Chondrocyte (in vitro differentiated cells): ENCODE data around the gene BRAT1. TPM values are rescaled to one million over a fixed set of nuclear protein-coding genes. Genes with fewer than 3 reads are reported as not detected.

Experiments
- DNase-seq: peaks from one replicate; pipeline ENCODE4 v3.0.0; 2021; ENCODE audit warnings: mixed read lengths, low spot score
- H3K27ac Mint-ChIP-seq: one replicate; pipeline ENCODE4 v1.8.0; 2021; ENCODE audit warnings: mild to moderate bottlenecking, moderate library complexity, mixed read lengths; ENCODE audit not compliant: unreplicated experiment
- H3K27me3 Mint-ChIP-seq: 2 replicates; pipeline ENCODE4 v1.8.0; 2021; ENCODE audit warnings: low read depth, mixed read lengths
- H3K36me3 Mint-ChIP-seq: 2 replicates; pipeline ENCODE4 v1.8.0; 2021; ENCODE audit warnings: low read depth, mixed read lengths
- H3K4me1 Mint-ChIP-seq: 2 replicates; pipeline ENCODE4 v1.8.0; 2021; ENCODE audit warnings: low read depth, mild to moderate bottlenecking, mixed read lengths
- H3K4me3 Mint-ChIP-seq: one replicate; pipeline ENCODE4 v1.8.0; 2021; ENCODE audit warnings: mild to moderate bottlenecking, moderate library complexity, mixed read lengths; ENCODE audit not compliant: unreplicated experiment
- H3K9me3 Mint-ChIP-seq: 2 replicates; pipeline ENCODE4 v1.8.0; 2021; ENCODE audit warnings: low read depth, mixed read lengths
- CTCF ChIP-seq: fragments of 200-600 bp; sonication (generic); IDR thresholded peaks from 2 replicates; pipeline ENCODE4 v1.5.0; 2021; ENCODE audit warnings: antibody characterized with exemption, mild to moderate bottlenecking, moderate library complexity
- total RNA-seq: library from RNA; stranded (reverse); gene quantifications from 3 replicates; pipeline ENCODE4 v1.2.1, GENCODE V29; 2021

The BRAT1 gene
- total RNA-seq, 1 donor from 2014 or later = 19.6 TPM

GRCh38 chr7:2583798-2584580 lies 28.7 kb upstream of the BRAT1 start:
- Mint-ChIP-seq H3K27me3 (no peaks in the 10 kb centered on the region), H3K9me3 (no peaks in the 10 kb centered on the region), H3K4me1 (no peaks in the 10 kb centered on the region), H3K4me3 (no peak overlapping the region), H3K27ac (no peak overlapping the region), H3K36me3 (peaks cover 23% of the 10 kb centered on the region)
- no peak for TF ChIP-seq CTCF
- DNase-seq = no peak

DNA sequence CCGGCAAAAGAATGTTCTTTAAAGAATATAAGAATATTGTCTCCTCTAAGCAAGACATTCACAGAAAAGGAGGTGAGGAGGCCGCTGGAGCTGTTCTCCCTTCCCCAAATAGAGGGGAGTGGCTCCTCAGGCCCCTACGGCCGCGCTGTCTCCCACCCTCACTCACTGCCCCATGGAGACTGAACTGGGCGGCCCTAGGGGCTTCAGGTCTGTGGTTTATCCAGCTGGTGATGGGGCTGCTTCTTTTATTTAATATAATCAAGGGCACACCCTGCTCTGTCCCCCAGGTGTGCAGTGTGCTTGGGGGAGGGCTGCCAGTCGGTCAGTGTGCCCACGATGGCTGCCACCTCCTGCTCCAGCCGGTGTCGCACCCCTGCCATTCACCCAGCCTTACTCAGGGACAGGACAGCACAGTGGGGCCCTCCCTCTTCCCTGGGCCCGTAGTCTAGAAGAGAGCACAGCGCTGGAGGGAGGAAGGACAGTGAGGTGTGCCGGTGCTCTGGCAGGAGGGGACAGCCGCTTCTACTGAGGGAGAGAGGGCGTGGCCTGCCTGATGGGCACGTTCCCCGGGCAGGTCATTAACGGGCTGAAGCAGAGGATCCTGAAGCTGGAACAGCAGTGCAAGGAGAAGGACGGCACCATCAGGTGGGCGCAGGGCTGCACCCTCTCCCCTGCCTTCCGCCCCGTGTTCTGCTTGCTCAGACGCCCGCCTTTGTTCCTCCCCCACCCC lies 26.8 kb upstream of the BRAT1 start:
- Mint-ChIP-seq H3K4me3 (no peak overlapping the region), H3K4me1 (no peaks in the 10 kb centered on the region), H3K27me3 (no peaks in the 10 kb centered on the region), H3K9me3 (no peaks in the 10 kb centered on the region), H3K36me3 (peaks cover 24% of the 10 kb centered on the region), H3K27ac (no peak overlapping the region)
- no peak for DNase-seq
- no peak for TF ChIP-seq CTCF

GRCh38 chr7:2580636-2581035 lies 25.3 kb upstream of the BRAT1 start:
- H3K4me3 Mint-ChIP-seq = no peak overlapping the region
- DNase-seq = no peak
- H3K4me1 Mint-ChIP-seq = peaks cover 4% of the 10 kb centered on the region
- peaks cover 21% of the 10 kb centered on the region for H3K36me3 Mint-ChIP-seq
- no peaks in the 10 kb centered on the region for H3K9me3 Mint-ChIP-seq
- no peak overlapping the region for H3K27ac Mint-ChIP-seq
- no peak for TF ChIP-seq CTCF
- H3K27me3 Mint-ChIP-seq = no peaks in the 10 kb centered on the region

GRCh38 chr7:2577914-2578680 lies 22.8 kb upstream of the BRAT1 start:
- H3K4me1 Mint-ChIP-seq = peaks cover 4% of the 10 kb centered on the region
- no peak for DNase-seq
- no peak overlapping the region for H3K27ac Mint-ChIP-seq
- TF ChIP-seq CTCF = no peak
- H3K9me3 Mint-ChIP-seq = no peaks in the 10 kb centered on the region
- peaks cover 25% of the 10 kb centered on the region for H3K36me3 Mint-ChIP-seq
- H3K27me3 Mint-ChIP-seq = no peaks in the 10 kb centered on the region
- no peak overlapping the region for H3K4me3 Mint-ChIP-seq
